Measurements from ENCODE around the gene NRCAM.

The NRCAM gene

DNA sequence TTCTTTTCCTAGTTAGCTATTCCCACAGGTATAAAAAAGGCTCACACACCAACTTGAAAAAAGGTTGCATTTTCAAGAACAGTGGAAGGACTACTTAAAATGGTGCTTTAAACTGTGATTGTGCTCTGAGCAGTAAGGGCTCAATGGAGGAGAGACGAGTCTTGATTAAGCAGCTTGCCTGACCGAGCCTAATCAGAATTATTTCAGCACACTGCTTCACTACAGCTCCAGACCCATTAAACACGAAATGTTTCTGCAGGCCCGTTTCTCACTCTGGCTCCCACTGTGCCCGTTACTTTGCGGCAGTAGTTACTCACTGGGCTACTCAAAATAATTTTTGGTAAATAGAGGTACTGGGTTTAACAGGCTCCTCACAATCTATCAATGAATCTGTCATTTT lies 126.0 kb downstream of the NRCAM start:
- in situ Hi-C loops (cut with HindIII; ENCODE audit: low sequenced_read_pairs) = no loop called here
- TF ChIP-seq, protein P1, sequence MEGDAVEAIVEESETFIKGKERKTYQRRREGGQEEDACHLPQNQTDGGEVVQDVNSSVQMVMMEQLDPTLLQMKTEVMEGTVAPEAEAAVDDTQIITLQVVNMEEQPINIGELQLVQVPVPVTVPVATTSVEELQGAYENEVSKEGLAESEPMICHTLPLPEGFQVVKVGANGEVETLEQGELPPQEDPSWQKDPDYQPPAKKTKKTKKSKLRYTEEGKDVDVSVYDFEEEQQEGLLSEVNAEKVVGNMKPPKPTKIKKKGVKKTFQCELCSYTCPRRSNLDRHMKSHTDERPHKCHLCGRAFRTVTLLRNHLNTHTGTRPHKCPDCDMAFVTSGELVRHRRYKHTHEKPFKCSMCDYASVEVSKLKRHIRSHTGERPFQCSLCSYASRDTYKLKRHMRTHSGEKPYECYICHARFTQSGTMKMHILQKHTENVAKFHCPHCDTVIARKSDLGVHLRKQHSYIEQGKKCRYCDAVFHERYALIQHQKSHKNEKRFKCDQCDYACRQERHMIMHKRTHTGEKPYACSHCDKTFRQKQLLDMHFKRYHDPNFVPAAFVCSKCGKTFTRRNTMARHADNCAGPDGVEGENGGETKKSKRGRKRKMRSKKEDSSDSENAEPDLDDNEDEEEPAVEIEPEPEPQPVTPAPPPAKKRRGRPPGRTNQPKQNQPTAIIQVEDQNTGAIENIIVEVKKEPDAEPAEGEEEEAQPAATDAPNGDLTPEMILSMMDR (IDR thresholded peaks at IDR 0.05; ENCODE audit: low read depth, low read length) = no peak
- DNase-seq (ENCODE audit: low read depth, low spot score) = no peak
- H3K4me3 ChIP-seq (ENCODE audit: low read depth, low read length) = no peak overlapping the region

DNA sequence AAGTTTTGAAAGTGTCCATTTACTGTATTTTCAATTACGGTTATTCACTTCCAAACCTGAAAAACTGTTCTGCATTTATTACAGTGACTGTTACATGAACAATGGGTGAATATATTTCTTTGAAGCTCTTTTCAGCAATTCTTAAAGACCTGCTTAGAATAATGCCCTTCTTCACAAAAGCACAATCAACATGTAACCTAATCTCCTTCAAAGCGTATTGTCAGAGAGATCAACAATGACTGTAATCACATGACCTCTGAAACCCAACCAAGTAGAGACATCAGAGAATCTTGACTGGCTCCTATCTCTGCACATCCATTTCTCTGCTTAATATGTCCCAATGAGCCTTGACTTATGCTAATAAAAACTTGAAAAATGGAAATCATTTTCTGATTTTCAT lies 126.7 kb downstream of the NRCAM start:
- DNase-seq (ENCODE audit: low read depth, low spot score) = no peak
- in situ Hi-C loops (cut with HindIII; ENCODE audit: low sequenced_read_pairs) = no loop called here
- TF ChIP-seq, protein P1 (IDR thresholded peaks at IDR 0.05; ENCODE audit: low read depth, low read length) = no peak
- H3K4me3 ChIP-seq (ENCODE audit: low read depth, low read length) = no peak overlapping the region

DNA sequence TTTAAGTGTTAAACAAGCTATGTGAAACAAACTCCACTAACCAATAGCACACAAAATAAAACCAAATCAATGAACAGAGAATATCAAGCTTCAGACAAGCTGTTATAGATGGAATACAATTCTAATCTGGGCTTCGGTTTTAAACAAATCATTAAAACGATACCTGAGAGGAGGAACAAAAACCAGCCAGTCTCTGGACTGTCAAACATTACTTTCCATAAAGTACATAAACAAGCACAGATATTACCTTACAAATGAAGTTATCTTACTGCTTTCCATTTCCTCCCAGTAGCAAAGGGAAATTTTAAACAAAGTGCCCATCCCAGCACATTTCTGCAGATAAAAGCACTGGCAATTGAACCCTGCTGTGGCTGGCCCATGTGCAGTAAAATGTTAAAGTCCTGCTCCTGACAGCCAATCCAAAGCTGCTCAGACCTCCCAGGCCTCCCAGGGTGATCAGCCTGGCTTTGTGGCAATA lies 128.0 kb downstream of the NRCAM start:
- H3K4me3 ChIP-seq (ENCODE audit: low read depth, low read length) = no peak overlapping the region
- TF ChIP-seq, protein P1 (IDR thresholded peaks at IDR 0.05; ENCODE audit: low read depth, low read length) = no peak
- no peak for DNase-seq (ENCODE audit: low read depth, low spot score)
- in situ Hi-C loops (cut with HindIII; ENCODE audit: low sequenced_read_pairs) = no loop called here

DNA sequence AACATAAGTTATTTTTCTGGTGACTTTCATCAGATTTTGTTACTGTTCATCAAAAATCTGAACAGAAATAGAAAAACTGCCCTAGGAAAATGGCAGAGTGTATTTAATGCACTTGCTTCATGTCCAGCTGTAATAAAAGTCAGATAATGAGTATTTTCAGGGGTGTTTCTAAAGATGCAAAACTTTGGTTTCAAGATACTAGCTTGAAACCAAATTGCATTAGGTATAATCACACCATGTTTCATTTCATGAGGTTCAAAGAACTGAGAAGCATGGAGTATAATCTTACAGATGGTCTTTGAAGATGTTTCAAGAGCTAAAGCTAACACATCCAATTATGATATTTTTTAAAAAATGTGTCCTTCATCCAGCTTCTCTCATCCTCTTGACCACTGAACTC lies 128.9 kb downstream of the NRCAM start:
- no peak overlapping the region for H3K4me3 ChIP-seq (ENCODE audit: low read depth, low read length)
- TF ChIP-seq, protein P1 (IDR thresholded peaks at IDR 0.05; ENCODE audit: low read depth, low read length) = no peak
- in situ Hi-C loops (cut with HindIII; ENCODE audit: low sequenced_read_pairs) = no loop called here
- no peak for DNase-seq (ENCODE audit: low read depth, low spot score)

DNA sequence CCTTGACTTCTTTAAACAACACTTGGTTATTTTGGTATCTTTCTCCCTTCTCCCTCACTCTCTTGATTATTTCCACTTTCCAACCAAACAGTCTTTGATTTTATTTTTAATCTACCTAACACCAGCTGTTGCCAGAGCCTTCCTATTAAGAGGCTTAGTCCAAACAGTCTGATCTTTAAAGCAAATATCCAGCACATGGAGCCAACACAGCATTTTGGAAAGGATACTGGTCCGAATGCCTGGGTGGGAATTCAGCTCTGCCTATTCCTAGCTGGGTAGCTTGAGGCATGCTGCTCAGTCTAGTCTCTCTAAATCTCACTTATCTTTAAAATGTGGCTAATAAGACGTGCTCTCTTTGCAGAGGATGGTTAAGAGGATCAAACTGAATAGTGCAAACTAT lies 129.3 kb downstream of the NRCAM start:
- no peak overlapping the region for H3K4me3 ChIP-seq (ENCODE audit: low read depth, low read length)
- in situ Hi-C loops (cut with HindIII; ENCODE audit: low sequenced_read_pairs) = no loop called here
- no peak for DNase-seq (ENCODE audit: low read depth, low spot score)
- TF ChIP-seq, protein P1 (IDR thresholded peaks at IDR 0.05; ENCODE audit: low read depth, low read length) = no peak

DNA sequence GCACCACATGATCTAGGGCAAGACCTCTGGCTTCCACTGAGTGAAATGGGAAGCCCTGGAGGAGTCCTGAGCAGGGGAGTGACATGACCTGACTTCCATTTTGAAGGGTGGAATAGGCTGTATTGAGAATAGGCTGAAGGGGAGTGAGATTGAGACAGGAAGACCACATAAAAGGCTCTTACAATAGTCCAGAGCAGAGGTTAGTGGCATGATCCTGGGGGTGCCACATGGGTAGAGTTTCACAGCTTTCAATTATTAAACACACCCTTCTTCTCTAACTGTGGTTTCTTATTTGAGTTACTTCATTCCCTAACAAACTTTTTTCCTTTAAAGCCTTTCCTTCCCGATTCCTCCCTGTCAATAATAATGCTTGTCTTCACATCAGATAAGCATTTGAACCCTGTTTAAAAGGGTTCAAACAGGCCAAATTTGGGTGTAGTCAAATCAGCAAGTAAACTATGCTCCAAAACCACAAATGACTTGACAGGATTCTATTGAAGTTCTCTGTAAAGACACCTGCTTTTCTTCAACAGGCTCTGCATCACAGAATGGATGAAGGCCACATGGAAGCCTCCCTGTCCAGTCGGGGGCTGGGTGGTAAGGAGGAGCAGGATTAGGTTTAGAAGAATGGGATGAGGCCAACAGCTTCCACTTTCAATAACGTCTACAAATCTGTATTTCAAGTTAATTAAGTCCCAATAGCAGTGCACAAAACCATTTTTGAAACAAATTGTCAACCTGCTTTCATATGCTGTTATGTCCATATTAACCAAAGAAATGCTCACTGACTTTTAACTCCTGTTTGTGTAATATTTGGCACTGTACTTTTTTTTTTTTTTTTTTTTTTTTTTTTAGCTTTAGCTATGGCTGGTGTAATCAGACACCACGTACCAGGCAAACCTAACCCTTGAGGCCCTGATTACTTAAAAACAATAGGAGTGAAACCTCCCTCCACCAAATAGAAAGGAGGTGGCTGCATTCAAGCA lies 131.9 kb downstream of the NRCAM start:
- TF ChIP-seq, protein P1 (IDR thresholded peaks at IDR 0.05; ENCODE audit: low read depth, low read length) = no peak
- DNase-seq (ENCODE audit: low read depth, low spot score) = no peak
- in situ Hi-C loops (cut with HindIII; ENCODE audit: low sequenced_read_pairs) = no loop called here
- H3K4me3 ChIP-seq (ENCODE audit: low read depth, low read length) = no peak overlapping the region
